Left ventricle myocardium inferior (tissue), 1 donor: Measurements from ENCODE around the gene PJA2. TPM values are rescaled to one million over a fixed set of nuclear protein-coding genes. Genes with fewer than 3 reads are reported as not detected.
"Not testable (repeated sequence)": the region's sequence is repeated elsewhere in the genome, so short reads cannot be mapped to it uniquely, and the experiment has no call there.

Experiments
- DNase-seq: peaks from one replicate; pipeline ENCODE4 v3.0.0-alpha.2; 2020
- H3K27ac ChIP-seq: fragments of 200-600 bp; replicated peaks from 2 replicates; pipeline ENCODE4 v1.8.0; 2021
- H3K27me3 ChIP-seq: fragments of 200-600 bp; 2 replicates; pipeline ENCODE4 v1.8.0; 2021; ENCODE audit warnings: low read depth
- H3K36me3 ChIP-seq: fragments of 200-600 bp; 2 replicates; pipeline ENCODE4 v1.8.0; 2021
- H3K4me1 ChIP-seq: fragments of 200-600 bp; 2 replicates; pipeline ENCODE4 v1.8.0; 2021
- H3K4me3 ChIP-seq: fragments of 200-600 bp; 2 replicates; pipeline ENCODE4 v1.8.0; 2021; ENCODE audit warnings: mild to moderate bottlenecking, moderate library complexity
- H3K9me3 ChIP-seq: fragments of 200-600 bp; replicated peaks from 2 replicates; pipeline ENCODE4 v1.8.0; 2021
- CTCF ChIP-seq: fragments of 200-600 bp; IDR thresholded peaks from 2 replicates; pipeline ENCODE4 v1.8.0; 2021; ENCODE audit warnings: antibody characterized with exemption, mild to moderate bottlenecking, borderline replicate concordance
- intact Hi-C: fragments of 100-400 bp; cut with micrococcal nuclease; formaldehyde crosslinking; loops from one replicate; pipeline ENCODE4 v1.11.0; 2022
- total RNA-seq: library from RNA; stranded (reverse); fragmentation: NEBNext Ultra II Directional; extraction: Animal tissue kit (Norgen Biotek cat#: 25700); gene quantifications from one replicate; pipeline ENCODE4 v1.2.1, GENCODE V29; 2021
- donor health status: DM: no; HTN: yes; CAD: no; lungs with severe emphysema.

Gene PJA2
- total RNA-seq, 1 donor from 2014 or later = 77.5 TPM

- no peak for DNase-seq
- TF ChIP-seq CTCF = no peak
- no peaks in the 10 kb centered on the region for H3K36me3 ChIP-seq
- no peak overlapping the region for H3K27ac ChIP-seq
- no peak overlapping the region for H3K4me3 ChIP-seq
- no peaks in the 10 kb centered on the region for H3K9me3 ChIP-seq
- H3K4me1 ChIP-seq = peaks cover 18% of the 10 kb centered on the region
- intact Hi-C loops = no loop called here
- H3K27me3 ChIP-seq = no peaks in the 10 kb centered on the region
These were observed 41.4 kb upstream of the PJA2 start for GRCh38 chr5:109451146-109451545.

DNA sequence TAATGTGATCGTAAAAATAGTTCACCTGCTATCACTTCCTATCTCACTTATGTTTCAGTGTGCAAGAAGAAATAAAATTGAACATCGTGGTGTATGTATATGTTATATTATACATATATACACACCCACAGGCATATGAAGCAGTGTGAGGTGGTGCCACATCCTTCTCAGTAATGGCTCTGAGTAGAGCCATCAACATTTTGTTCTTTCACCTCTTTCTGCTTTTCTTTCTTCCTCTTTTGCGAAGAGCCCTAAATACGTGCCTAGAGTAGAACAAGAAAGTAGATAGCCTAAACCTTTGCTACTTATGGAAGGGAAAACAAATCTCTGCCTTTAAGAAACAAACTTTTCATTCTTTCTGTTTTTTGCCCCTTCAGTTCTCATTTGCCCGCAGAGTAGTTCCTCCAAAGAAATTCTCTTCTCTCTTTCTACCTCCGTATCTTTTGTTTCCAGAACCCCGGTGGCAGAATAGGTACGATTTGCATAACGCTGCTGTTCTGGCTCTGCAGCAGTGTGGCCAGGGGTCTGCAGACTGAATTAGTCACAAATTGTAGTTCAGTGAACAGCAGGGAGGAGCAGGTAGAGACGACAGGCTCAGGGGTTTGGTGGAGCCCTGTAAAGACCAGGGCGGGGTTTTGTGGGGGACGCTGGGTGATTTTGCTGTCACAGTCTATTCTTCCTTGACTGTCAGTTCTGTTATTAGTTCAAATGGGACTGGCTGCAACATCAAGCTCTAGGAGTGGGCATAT is 40.5 kb upstream of the PJA2 start:
- no peaks in the 10 kb centered on the region for H3K27me3 ChIP-seq
- DNase-seq = no peak
- TF ChIP-seq CTCF = no peak
- H3K4me1 ChIP-seq = peaks cover 10% of the 10 kb centered on the region
- no peaks in the 10 kb centered on the region for H3K9me3 ChIP-seq
- no peak overlapping the region for H3K27ac ChIP-seq
- intact Hi-C loops = no loop called here
- no peaks in the 10 kb centered on the region for H3K36me3 ChIP-seq
- H3K4me3 ChIP-seq = no peak overlapping the region

DNA sequence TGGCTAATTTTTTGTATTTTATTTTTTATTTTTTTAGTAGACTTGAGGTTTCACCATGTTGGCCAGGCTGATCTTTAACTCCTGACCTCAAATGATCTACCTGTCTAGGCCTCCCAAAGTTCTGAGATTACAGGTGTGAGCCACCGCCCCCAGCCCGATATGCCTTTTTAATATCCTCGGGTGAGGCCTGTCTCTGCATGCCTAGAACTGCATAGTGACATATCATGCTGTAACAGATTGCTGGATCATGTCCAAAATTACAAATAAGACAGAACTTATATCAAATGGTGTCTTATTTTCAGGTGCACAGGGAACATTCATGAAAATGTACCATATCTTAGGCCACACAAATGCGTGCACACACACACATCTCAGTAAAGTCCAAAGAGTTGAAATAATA is 39.1 kb upstream of the PJA2 start:
- Histone ChIP-seq H3K9me3 (no peaks in the 10 kb centered on the region), H3K4me3 (no peak overlapping the region), H3K27ac (no peak overlapping the region), H3K36me3 (no peaks in the 10 kb centered on the region), H3K27me3 (no peaks in the 10 kb centered on the region), H3K4me1 (no peaks in the 10 kb centered on the region)
- intact Hi-C loops = no loop called here
- TF ChIP-seq CTCF = no peak
- DNase-seq = no peak

GRCh38 chr5:109439590-109439989 is 29.8 kb upstream of the PJA2 start:
- intact Hi-C loops = no loop called here
- DNase-seq = no peak
- Histone ChIP-seq H3K27ac (no peak overlapping the region), H3K4me1 (no peaks in the 10 kb centered on the region), H3K4me3 (no peak overlapping the region), H3K36me3 (no peaks in the 10 kb centered on the region), H3K9me3 (no peaks in the 10 kb centered on the region), H3K27me3 (no peaks in the 10 kb centered on the region)
- TF ChIP-seq CTCF = no peak

DNA sequence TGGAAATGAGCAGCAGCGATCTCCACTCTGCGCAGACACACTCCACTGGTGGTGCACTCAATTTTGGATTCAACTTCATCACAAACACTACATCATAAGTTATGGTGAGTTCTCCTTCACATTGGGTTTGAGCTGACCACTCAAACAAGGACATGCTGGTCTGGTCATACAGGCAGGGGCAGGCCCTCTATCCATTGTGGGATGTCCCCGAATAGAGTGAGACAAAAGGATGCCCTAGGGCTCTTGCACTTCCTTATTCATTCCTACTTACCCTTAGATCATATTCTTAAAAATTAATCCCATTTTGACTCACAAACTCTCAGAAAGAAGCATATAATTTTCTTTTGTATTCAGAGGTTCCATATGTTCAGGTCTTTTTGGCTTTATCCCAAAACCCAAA is 16.3 kb upstream of the PJA2 start:
- TF ChIP-seq CTCF = no peak

DNA sequence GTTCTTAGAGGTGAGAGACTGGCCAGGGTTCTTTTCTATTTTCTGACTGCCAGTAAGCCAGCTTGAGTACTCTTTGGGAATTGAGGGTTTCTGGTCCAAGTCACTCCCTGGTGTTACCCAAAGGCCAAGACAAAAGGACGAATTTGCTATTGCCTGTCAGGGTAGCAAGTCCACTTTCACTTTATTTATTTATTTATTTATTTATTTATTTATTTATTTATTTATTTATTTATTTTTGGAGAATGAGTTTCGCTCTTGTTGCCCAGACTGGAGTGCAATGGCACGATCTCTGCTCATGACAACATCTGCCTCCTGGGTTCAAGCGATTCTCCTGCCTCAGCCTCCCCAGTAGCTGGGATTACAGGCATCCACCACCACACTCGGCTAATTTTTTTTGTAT is 15.7 kb upstream of the PJA2 start:
- DNase-seq = not testable (repeated sequence)

More for the DNA sequence above, 16.3 kb upstream of the PJA2 start:
- Histone ChIP-seq H3K4me1 (no peaks in the 10 kb centered on the region), H3K36me3 (no peaks in the 10 kb centered on the region), H3K9me3 (no peaks in the 10 kb centered on the region), H3K27me3 (no peaks in the 10 kb centered on the region), H3K27ac (no peak overlapping the region), H3K4me3 (no peak overlapping the region)
- intact Hi-C loops = no loop called here
- DNase-seq = no peak

More for the DNA sequence above, 15.7 kb upstream of the PJA2 start:
- H3K27me3 ChIP-seq, H3K9me3 ChIP-seq, intact Hi-C loops, H3K4me3 ChIP-seq, H3K27ac ChIP-seq, H3K36me3 ChIP-seq, H3K4me1 ChIP-seq: not testable (repeated sequence)
